Osteocyte (in vitro differentiated cells): ENCODE data around the gene ACAN. TPM values are rescaled to one million over a fixed set of nuclear protein-coding genes. Genes with fewer than 3 reads are reported as not detected.
A peak's percentile ranks its signal among the peaks of the same experiment; 100 is the strongest.

Source experiments
- DNase-seq: peaks from one replicate; pipeline ENCODE4 v3.0.0; 2021; ENCODE audit warnings: mixed read lengths; ENCODE audit not compliant: unreplicated experiment; ENCODE audit errors: extremely low spot score
- H3K27ac Mint-ChIP-seq: one replicate; pipeline ENCODE4 v1.8.0; 2021; ENCODE audit warnings: mild to moderate bottlenecking, mixed read lengths; ENCODE audit not compliant: unreplicated experiment
- H3K27me3 Mint-ChIP-seq: one replicate; pipeline ENCODE4 v1.8.0; 2021; ENCODE audit warnings: mixed read lengths; ENCODE audit not compliant: unreplicated experiment
- H3K36me3 Mint-ChIP-seq: one replicate; pipeline ENCODE4 v1.8.0; 2021; ENCODE audit warnings: mixed read lengths; ENCODE audit not compliant: unreplicated experiment
- H3K4me1 Mint-ChIP-seq: one replicate; pipeline ENCODE4 v1.8.0; 2021; ENCODE audit warnings: mixed read lengths; ENCODE audit not compliant: unreplicated experiment
- H3K4me3 Mint-ChIP-seq: one replicate; pipeline ENCODE4 v1.8.0; 2021; ENCODE audit warnings: mild to moderate bottlenecking, moderate library complexity, mixed read lengths; ENCODE audit not compliant: unreplicated experiment
- H3K9me3 Mint-ChIP-seq: one replicate; pipeline ENCODE4 v1.8.0; 2021; ENCODE audit warnings: mixed read lengths; ENCODE audit not compliant: unreplicated experiment
- CTCF ChIP-seq: fragments of 200-600 bp; sonication (generic); IDR thresholded peaks from 2 replicates; pipeline ENCODE4 v1.5.0; 2021; ENCODE audit warnings: antibody characterized with exemption, mild to moderate bottlenecking, moderate library complexity
- total RNA-seq: library from RNA; stranded (reverse); gene quantifications from 2 replicates; pipeline ENCODE4 v1.2.1, GENCODE V29; 2021

Gene ACAN
- total RNA-seq, 1 donor from 2014 or later = 11.6 TPM

DNA sequence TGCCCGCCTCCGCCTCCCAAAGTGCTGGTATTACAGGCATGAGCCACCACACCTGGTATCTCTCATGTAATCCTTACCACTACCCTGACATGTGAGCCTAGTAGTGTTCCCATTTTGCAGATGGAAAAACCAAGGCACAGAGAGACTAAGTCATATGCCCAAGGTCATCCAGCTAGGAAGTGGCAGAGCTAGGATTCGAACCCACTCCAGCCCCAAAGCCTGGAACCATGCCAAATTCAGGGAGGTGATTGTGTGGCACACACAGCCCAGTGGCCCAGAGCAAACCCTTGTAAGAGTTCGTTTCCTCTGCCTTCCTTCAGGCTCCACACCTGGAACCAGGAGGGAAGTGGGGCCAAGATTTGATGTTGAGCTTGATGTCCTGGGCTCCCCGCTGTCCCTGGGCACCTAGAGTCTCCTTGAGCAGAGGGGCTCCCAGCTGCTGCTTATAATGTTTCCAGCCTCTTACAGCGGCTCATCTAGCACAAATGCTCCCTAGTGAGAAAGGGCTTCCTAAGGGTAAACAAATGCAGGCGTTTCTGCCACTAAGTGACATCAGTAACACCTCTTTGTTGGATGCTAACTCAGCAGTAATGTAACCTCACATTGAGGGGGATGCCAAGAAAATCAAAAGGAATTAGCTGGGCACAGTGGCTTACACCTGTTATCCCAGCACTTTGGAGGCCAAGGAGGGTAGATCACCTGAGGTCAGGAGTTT, 88.5 kb downstream of the ACAN start:
- no peak overlapping the region for H3K4me3 Mint-ChIP-seq
- H3K27ac Mint-ChIP-seq = no peak overlapping the region
- no peaks in the 10 kb centered on the region for H3K27me3 Mint-ChIP-seq
- no peaks in the 10 kb centered on the region for H3K9me3 Mint-ChIP-seq
- no peak for TF ChIP-seq CTCF
- H3K36me3 Mint-ChIP-seq = no peaks in the 10 kb centered on the region
- peaks cover 15% of the 10 kb centered on the region for H3K4me1 Mint-ChIP-seq
- no peak for DNase-seq

GRCh38 chr15:88894348-88894818, 91.1 kb downstream of the ACAN start:
- Mint-ChIP-seq H3K9me3 (no peaks in the 10 kb centered on the region), H3K27me3 (no peaks in the 10 kb centered on the region), H3K4me3 (peak overlapping the region; percentile 67), H3K4me1 (peaks cover 35% of the 10 kb centered on the region), H3K36me3 (peaks cover 2% of the 10 kb centered on the region), H3K27ac (no peak overlapping the region)
- peak; percentile 73 for TF ChIP-seq CTCF
- no peak for DNase-seq

DNA sequence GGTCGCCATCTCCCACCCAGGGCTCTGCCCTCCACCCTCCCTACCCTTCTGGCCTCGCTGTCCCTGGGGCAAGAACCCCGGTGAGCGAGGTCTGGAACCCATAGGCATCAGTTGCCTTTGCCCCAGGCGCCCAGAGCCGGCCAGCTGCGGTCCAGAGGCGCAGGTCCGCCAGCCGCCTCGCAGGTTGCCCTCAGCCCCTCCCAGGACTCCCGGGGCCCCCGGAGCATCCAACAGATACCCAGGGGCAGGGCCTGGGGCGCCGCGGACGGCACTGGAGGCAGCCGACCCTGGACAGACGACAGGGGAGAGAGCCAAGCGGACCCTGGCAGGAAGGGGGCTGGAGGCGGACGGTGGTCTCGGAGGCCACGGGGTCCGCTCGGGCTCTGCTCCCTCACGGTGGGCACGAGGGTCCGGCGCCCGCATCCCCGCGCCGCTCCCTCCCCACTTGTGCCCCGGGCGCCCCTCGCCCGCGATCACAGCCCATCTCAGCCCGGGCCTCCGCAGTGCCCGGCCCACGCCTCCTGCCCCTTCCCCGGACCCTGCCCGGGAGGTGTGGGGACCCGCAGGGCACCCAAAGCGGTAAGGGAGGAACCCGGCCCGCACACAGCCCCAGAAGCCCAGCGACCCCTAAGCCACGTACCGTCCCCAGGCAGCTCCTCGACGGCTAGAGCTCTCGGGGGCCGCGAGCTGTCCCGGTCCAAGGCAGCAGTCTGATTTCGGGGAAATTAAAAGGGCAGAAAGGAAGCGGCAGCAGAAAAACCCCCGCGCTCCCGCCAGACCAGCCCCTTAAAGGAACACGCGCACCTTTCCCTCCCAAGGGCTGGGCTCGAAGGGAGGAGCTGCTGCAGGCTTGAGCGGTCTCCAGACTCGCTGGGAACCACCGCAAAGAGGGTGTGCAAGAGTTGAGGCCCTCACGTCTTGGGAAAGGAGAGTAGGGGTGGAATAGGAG, 91.9 kb downstream of the ACAN start, which contains the start of gene HAPLN3:
HAPLN3 (minus strand) TSS at position 726 of the 949 bp plus-strand sequence. CDS start 8,246 bp downstream, outside the sequence.
- Mint-ChIP-seq H3K4me1 (peaks cover 35% of the 10 kb centered on the region), H3K9me3 (no peaks in the 10 kb centered on the region), H3K27me3 (no peaks in the 10 kb centered on the region), H3K27ac (peak within 1 kb of the TSS; percentile 54), H3K4me3 (peak within 1 kb of the TSS; percentile 73), H3K36me3 (peaks cover 2% of the 10 kb centered on the region)
- no peak for DNase-seq
- no peak for TF ChIP-seq CTCF

GRCh38 chr15:88896333-88897033, 93.2 kb downstream of the ACAN start:
- no peak for DNase-seq
- H3K27me3 Mint-ChIP-seq = no peaks in the 10 kb centered on the region
- TF ChIP-seq CTCF = no peak
- no peak overlapping the region for H3K4me3 Mint-ChIP-seq
- H3K4me1 Mint-ChIP-seq = peaks cover 44% of the 10 kb centered on the region
- peaks cover 2% of the 10 kb centered on the region for H3K36me3 Mint-ChIP-seq
- no peaks in the 10 kb centered on the region for H3K9me3 Mint-ChIP-seq
- H3K27ac Mint-ChIP-seq = peak overlapping the region; percentile 83
